Endothelial cell of umbilical vein (primary cell): Measurements from ENCODE around the gene SRGAP3. TPM values are rescaled to one million over a fixed set of nuclear protein-coding genes. Genes with fewer than 3 reads are reported as not detected.

ENCODE experiments used
- BruUV-seq: library from RNA; stranded (reverse); fragments of 400-500 nt; replicated peaks from 2 replicates; lab custom pipeline; 2021; lab: Mats Ljungman, UMichigan
- CTCF ChIA-PET: fragments of 300-600, 350-600 bp; sonication (Branson Sonifier 250); formaldehyde crosslinking; loops from one replicate; lab custom pipeline; 2021; ENCODE audit warnings: antibody characterized with exemption, inconsistent platforms; lab: Charles Lee
- POLR2A ChIA-PET: fragments of 300-600, 350-600 bp; sonication (Branson Sonifier 250); formaldehyde crosslinking; loops from one replicate; lab custom pipeline; 2021; ENCODE audit warnings: antibody characterized with exemption, inconsistent platforms; lab: Charles Lee
- DNase-seq: peaks from one replicate; pipeline ENCODE4 v3.0.0-alpha.2; 2011; ENCODE audit warnings: low read depth, low spot score
- FAIRE-seq: peaks from 2 replicates; lab custom pipeline; 2011; peaks lifted over from hg19 to GRCh38; lab: Jason Lieb, UNC
- H2AFZ ChIP-seq: 2 replicates; pipeline ENCODE4 v1.6.0; 2012; ENCODE audit warnings: low read depth, low read length, control low read depth, inconsistent platforms
- H3K27ac ChIP-seq: 2 replicates; pipeline ENCODE4 v1.5.1; 2011; ENCODE audit warnings: low read depth, mild to moderate bottlenecking, control low read depth, low read length, moderate library complexity; ENCODE audit not compliant: insufficient read depth
- H3K27me3 ChIP-seq, 2 experiments: 2 replicates each; pipeline versions ENCODE4 v1.6.0 to v1.6.1; 2011; ENCODE audit warnings: low read length in 2 of 2, mixed read lengths in 1 of 2; ENCODE audit not compliant: control insufficient read depth in 2 of 2, insufficient read depth in 2 of 2
- H3K36me3 ChIP-seq, 2 experiments: 2 replicates in 1 of 2; 3 replicates in 1 of 2; pipeline ENCODE4 v1.5.1; 2011; ENCODE audit warnings: low read length in 2 of 2, mild to moderate bottlenecking in 1 of 2, moderate library complexity in 1 of 2; ENCODE audit not compliant: control insufficient read depth in 2 of 2, insufficient read depth in 2 of 2; ENCODE audit errors: extremely low read depth in 1 of 2
- H3K4me1 ChIP-seq: 3 replicates; pipeline ENCODE4 v1.5.1; 2011; ENCODE audit warnings: mild to moderate bottlenecking, low read length; ENCODE audit not compliant: control insufficient read depth, insufficient read depth; ENCODE audit errors: extremely low read depth
- H3K4me2 ChIP-seq: 2 replicates; pipeline ENCODE4 v1.6.1; 2011; ENCODE audit warnings: low read length, control low read depth, mixed read lengths; ENCODE audit not compliant: insufficient read depth
- H3K4me3 ChIP-seq, 3 experiments: fragments of 200-600 bp in 1 of 3; sonication (generic), shearing (Covaris generic) in 1 of 3; replicated peaks in 1 of 3; 2 replicates each; pipeline ENCODE4 v1.5.1; 2011 to 2016; ENCODE audit warnings: control low read depth in 3 of 3, low read length in 3 of 3, mild to moderate bottlenecking in 2 of 3, inconsistent platforms in 1 of 3, low read depth in 1 of 3, moderate library complexity in 1 of 3; ENCODE audit not compliant: insufficient read depth in 1 of 3
- H3K79me2 ChIP-seq: 2 replicates; pipeline ENCODE4 v1.6.0; 2012; ENCODE audit warnings: low read length, inconsistent platforms; ENCODE audit not compliant: control insufficient read depth, insufficient read depth
- H3K9ac ChIP-seq: replicated peaks from 2 replicates; pipeline ENCODE3; 2011; ENCODE audit warnings: low read length, control low read depth; ENCODE audit not compliant: insufficient read depth; ENCODE audit errors: extremely low read depth
- H3K9me1 ChIP-seq: replicated peaks from 3 replicates; pipeline ENCODE4 v1.6.0; 2011; ENCODE audit warnings: mild to moderate bottlenecking, low read length; ENCODE audit not compliant: control insufficient read depth, insufficient read depth; ENCODE audit errors: extremely low read depth
- H3K9me3 ChIP-seq: replicated peaks from 2 replicates; pipeline ENCODE4 v1.5.1; 2012; ENCODE audit warnings: low read length, inconsistent platforms; ENCODE audit not compliant: control insufficient read depth, insufficient read depth
- H4K20me1 ChIP-seq: replicated peaks from 2 replicates; pipeline ENCODE3; 2011; ENCODE audit warnings: mild to moderate bottlenecking, low read length; ENCODE audit not compliant: control insufficient read depth, insufficient read depth; ENCODE audit errors: extremely low read depth
- CTCF ChIP-seq, 2 donors: IDR thresholded peaks; 1 replicate in 1 of 2; 2 replicates in 1 of 2; pipeline ENCODE4 v1.5.1; 2011; ENCODE audit warnings: low read length in 2 of 2, mild to moderate bottlenecking in 2 of 2, moderate library complexity in 2 of 2, control low read depth in 1 of 2, inconsistent platforms in 1 of 2, low read depth in 1 of 2; ENCODE audit not compliant: insufficient read depth in 1 of 2; ENCODE audit errors: extremely low read depth in 1 of 2
- EZH2 ChIP-seq: IDR thresholded peaks from 2 replicates; pipeline ENCODE4 v1.6.1; 2012; ENCODE audit warnings: borderline replicate concordance, low read depth, mild to moderate bottlenecking, moderate library complexity, low read length, inconsistent platforms; ENCODE audit not compliant: severe bottlenecking
- FOS ChIP-seq: IDR thresholded peaks from 2 replicates; pipeline ENCODE4 v1.6.1; 2011; ENCODE audit warnings: mild to moderate bottlenecking, low read length, moderate library complexity, borderline replicate concordance; ENCODE audit not compliant: insufficient read depth
- GATA2 ChIP-seq: IDR thresholded peaks from 2 replicates; pipeline ENCODE4 v1.7.0; 2011; ENCODE audit warnings: low read depth, mild to moderate bottlenecking, moderate library complexity, mixed read lengths, low read length; ENCODE audit not compliant: insufficient read length, insufficient read depth
- JUN ChIP-seq: IDR thresholded peaks from 2 replicates; pipeline ENCODE4 v1.6.1; 2011; ENCODE audit warnings: borderline replicate concordance, low read depth; ENCODE audit not compliant: insufficient read length, insufficient read depth
- MYC ChIP-seq: IDR thresholded peaks from one replicate; pipeline ENCODE4 v1.6.1; 2011; ENCODE audit warnings: mild to moderate bottlenecking, low read depth, low read length
- POLR2A ChIP-seq: IDR thresholded peaks from 2 replicates; pipeline ENCODE4 v1.6.1; 2012; ENCODE audit warnings: low read depth, mild to moderate bottlenecking, control low read depth, low read length
- POLR2AphosphoS5 ChIP-seq: IDR thresholded peaks from 2 replicates; pipeline ENCODE4 v1.6.1; 2012; ENCODE audit warnings: low read depth, mild to moderate bottlenecking, control low read depth, low read length, moderate library complexity; ENCODE audit not compliant: insufficient read depth
- dilution Hi-C: fragments of 300-500 bp; cut with MboI; formaldehyde crosslinking; loops from one replicate; pipeline ENCODE4 v1.15.0; 2019; ENCODE audit warnings: low sequenced_read_pairs; ENCODE audit not compliant: extremely low pct_ligation_motif_present
- intact Hi-C: fragments of 100-400 bp; cut with micrococcal nuclease; formaldehyde crosslinking; loops from one replicate; pipeline ENCODE4 v1.10.0; 2022
- polyA plus RNA-seq, 4 experiments: library from polyadenylated mRNA; depleted of rRNA in 3 of 4; stranded (reverse) in 3 of 4; unstranded in 1 of 4; fragments of >200 nt; gene quantifications; 2 replicates each; pipeline versions ENCODE4 v1.2.1 to v1.2.3, GENCODE V29; 2011 to 2012; ENCODE audit warnings: missing spikeins in 1 of 4
- total RNA-seq: library from RNA; stranded (reverse); gene quantifications from 2 replicates; pipeline ENCODE4 v1.2.3, GENCODE V29; 2021
- TF ChIP-seq, protein P1 (sequence below): IDR thresholded peaks from 2 replicates; pipeline ENCODE4 v1.6.1; 2011; ENCODE audit not compliant: insufficient read depth, insufficient read length

Gene SRGAP3
- total and polyA plus RNA-seq, 2 donors (not counting 3 experiments of a cell fraction or from before 2014, with no cell fraction given), result 0.06 TPM; not detected in 1

DNA sequence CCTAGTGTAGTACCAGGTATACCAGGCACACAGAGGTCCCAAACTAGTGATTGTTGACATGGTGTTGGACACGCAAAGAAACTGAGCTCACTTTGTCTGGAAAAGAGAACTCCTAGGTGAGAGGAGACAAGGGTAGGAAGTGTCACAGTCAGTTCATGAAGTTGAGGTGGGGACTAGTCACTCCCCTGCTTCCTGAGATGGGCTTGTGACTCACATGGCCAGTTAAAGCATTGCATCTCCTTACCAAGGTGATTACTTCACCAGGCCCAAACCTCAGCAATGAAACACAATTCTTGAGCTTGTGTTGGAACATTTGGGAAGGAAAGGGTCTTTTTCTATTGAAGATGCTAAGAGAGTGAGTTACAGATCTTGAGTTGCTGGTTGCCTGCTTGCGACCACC lies 236.9 kb downstream of the SRGAP3 start:
- no peak for DNase-seq
- dilution Hi-C loops, result no loop called here
- no peaks in the 10 kb centered on the region for H3K79me2 ChIP-seq
- no peaks in the 10 kb centered on the region for H3K9me3 ChIP-seq
- H3K4me3 ChIP-seq, result no peak overlapping the region
- intact Hi-C loops, result no loop called here
- ChIA-PET CTCF (interaction anchor here (1.1 kb wide), 1 partner anchor 8 kb away, joined by 3 read pairs; no protein-coding TSS in a partner anchor), POLR2A (no interaction called here)
- H3K36me3 ChIP-seq, result no peaks in the 10 kb centered on the region
- H3K4me2 ChIP-seq, result no peak overlapping the region
- H3K9me1 ChIP-seq, result no peaks in the 10 kb centered on the region
- H4K20me1 ChIP-seq, result no peaks in the 10 kb centered on the region
- BruUV-seq, result no TSS peak
- FAIRE-seq, result no peak
- no peak overlapping the region for H2AFZ ChIP-seq
- TF ChIP-seq POLR2A, result no peak
- no peak for TF ChIP-seq EZH2
- TF ChIP-seq FOS, result no peak
- TF ChIP-seq JUN, result no peak
- no peak for TF ChIP-seq MYC
- no peak for TF ChIP-seq POLR2AphosphoS5
- TF ChIP-seq GATA2, result no peak
- no peak for TF ChIP-seq CTCF (IDR thresholded peaks at IDR 0.05; ENCODE audit: extremely low read depth in 1 of 2, insufficient read depth in 1 of 2, low read depth in 1 of 2, low read length in 2 of 2)
- TF ChIP-seq, protein P1, sequence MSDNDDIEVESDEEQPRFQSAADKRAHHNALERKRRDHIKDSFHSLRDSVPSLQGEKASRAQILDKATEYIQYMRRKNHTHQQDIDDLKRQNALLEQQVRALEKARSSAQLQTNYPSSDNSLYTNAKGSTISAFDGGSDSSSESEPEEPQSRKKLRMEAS, result no peak
- no peak overlapping the region for H3K9ac ChIP-seq
- no peaks in the 10 kb centered on the region for H3K4me1 ChIP-seq
- no peak overlapping the region for H3K27ac ChIP-seq
- H3K27me3 ChIP-seq, result no peaks in the 10 kb centered on the region
